Measurements from ENCODE around the gene NOC2L. TPM values are rescaled to one million over a fixed set of nuclear protein-coding genes. Genes with fewer than 3 reads are reported as not detected.
"Not testable (repeated sequence)": the region's sequence is repeated elsewhere in the genome, so short reads cannot be mapped to it uniquely, and the experiment has no call there.

The NOC2L gene
- polyA plus RNA-seq, 2 of the 4 experiments (the other 2 are of a cell fraction), result 48.4 to 73.5 TPM

- 96% methylated on average over 23 of the region's 23 CpGs for WGBS (ENCODE audit: missing lambda C conversion rate)
- no peak for FAIRE-seq
- POLR2A ChIA-PET, result no interaction called here
Measured at GRCh38 chr1:950881-951280, 8.2 kb downstream of the NOC2L start.

GRCh38 chr1:950268-950667 is 8.8 kb downstream of the NOC2L start:
- Histone ChIP-seq H3K4me3 (no peak overlapping the region), H3K9me3 (no peaks in the 10 kb centered on the region), H3K4me2 (no peak overlapping the region), H3K4me1 (peaks cover 9% of the 10 kb centered on the region), H3K27ac (no peak overlapping the region)
- ATAC-seq (no peak), DNase-seq (ENCODE audit: low read depth in 1 of 2, low spot score in 1 of 2) (no peak), FAIRE-seq (no peak)
- no peak for TF ChIP-seq NPAS2 (CRISPR knock-in tag; IDR thresholded peaks at IDR 0.05; ENCODE audit: borderline replicate concordance)
- TF ChIP-seq POLR2A (IDR thresholded peaks at IDR 0.05; ENCODE audit: low read length), result no peak
- WGBS (ENCODE audit: missing lambda C conversion rate), result 97% methylated on average over 9 of the region's 9 CpGs
- POLR2A ChIA-PET, result no interaction called here
- CTCF ChIA-PET, result interaction anchor here (0.9 kb wide), 1 partner anchor 12 kb away, joined by 4 read pairs; no protein-coding TSS in a partner anchor

More at GRCh38 chr1:950881-951280, 8.2 kb downstream of the NOC2L start:
- Histone ChIP-seq H3K4me2 (no peak overlapping the region), H3K4me1 (peaks cover 3% of the 10 kb centered on the region), H3K4me3 (no peak overlapping the region), H3K9me3 (no peaks in the 10 kb centered on the region), H3K27ac (no peak overlapping the region)
- no peak for ATAC-seq
- no peak for TF ChIP-seq MAFK (IDR thresholded peaks at IDR 0.05; ENCODE audit: partially characterized antibody)
- no peak for TF ChIP-seq POLR2A (IDR thresholded peaks at IDR 0.05; ENCODE audit: low read length)
- no peak for TF ChIP-seq HMGXB4 (CRISPR knock-in tag; IDR thresholded peaks at IDR 0.05; ENCODE audit: borderline replicate concordance)
- no peak for TF ChIP-seq BHLHE40 (IDR thresholded peaks at IDR 0.05; ENCODE audit: low read depth, low read length)
- no peak for TF ChIP-seq CHD2 (IDR thresholded peaks at IDR 0.05; ENCODE audit: low read length, partially characterized antibody)
- no peak for TF ChIP-seq EHMT2 (IDR thresholded peaks at IDR 0.05; ENCODE audit: low read depth)
- CTCF ChIA-PET, result interaction anchor here (0.9 to 1.3 kb wide), 2 partner anchors 13 to 45 kb away, joined by 3 to 4 read pairs; no protein-coding TSS in a partner anchor
- DNase-seq (ENCODE audit: low read depth in 1 of 2, low spot score in 1 of 2), result no peak

- WGBS (ENCODE audit: missing lambda C conversion rate), result 95% methylated on average over 4 of the region's 15 CpGs
- H3K4me2 ChIP-seq, result no peak overlapping the region
- 0 out of 6 replicates have a peak overlapping the region, but pooled peaks of 1 of the 2 experiments have one; percentile 26 for H3K27ac ChIP-seq
- H3K4me3 ChIP-seq, result no peak overlapping the region
- ATAC-seq (no peak), FAIRE-seq (no peak), DNase-seq (ENCODE audit: low read depth in 1 of 2, low spot score in 1 of 2) (no peak)
- H3K9me3 ChIP-seq, result no peaks in the 10 kb centered on the region
- H3K4me1 ChIP-seq, result peaks cover 31% of the 10 kb centered on the region
- POLR2A ChIA-PET, result no interaction called here
- TF ChIP-seq RFX5 (IDR thresholded peaks at IDR 0.05) (no peak), PHF8 (IDR thresholded peaks at IDR 0.05; ENCODE audit: borderline replicate concordance, low read depth) (no peak), SREBF2 (IDR thresholded peaks at IDR 0.05) (no peak), JUNB (IDR thresholded peaks at IDR 0.05) (no peak), KDM1A (IDR thresholded peaks at IDR 0.05; ENCODE audit: low read depth) (no peak), CBX8 (IDR thresholded peaks at IDR 0.05) (no peak), ZSCAN20 (CRISPR knock-in tag; IDR thresholded peaks at IDR 0.05) (no peak), ZFP36 (IDR thresholded peaks at IDR 0.05; ENCODE audit: borderline replicate concordance, partially characterized antibody) (no peak), GATA3 (IDR thresholded peaks at IDR 0.05; ENCODE audit: borderline replicate concordance) (no peak), MAFK (IDR thresholded peaks at IDR 0.05; ENCODE audit: partially characterized antibody) (no peak), ELK1 (IDR thresholded peaks at IDR 0.05; ENCODE audit: low read depth, low read length) (no peak), ATOH8 (CRISPR knock-in tag; IDR thresholded peaks at IDR 0.05; ENCODE audit: low read depth) (no peak), FOSL2 (IDR thresholded peaks at IDR 0.05) (no peak), FOSL2 (CRISPR knock-in tag; IDR thresholded peaks at IDR 0.05) (no peak), POLR2A (IDR thresholded peaks at IDR 0.05; ENCODE audit: low read length) (no peak), E2F6 (IDR thresholded peaks at IDR 0.05; ENCODE audit: borderline replicate concordance, low read depth) (no peak)
- CTCF ChIA-PET, result interaction anchor here (2.1 kb wide), 1 partner anchor 11 kb away, joined by 4 read pairs; the partner anchor contains the start of gene NOC2L
Measured at GRCh38 chr1:947958-948357, 11.1 kb downstream of the NOC2L start.

GRCh38 chr1:946811-947210 is 12.2 kb downstream of the NOC2L start:
- 93% methylated on average over 13 of the region's 13 CpGs for WGBS (ENCODE audit: missing lambda C conversion rate)
- H3K27ac ChIP-seq; POLR2A ChIA-PET; H3K9me3 ChIP-seq; H3K4me2 ChIP-seq; H3K4me3 ChIP-seq; ATAC-seq; FAIRE-seq; DNase-seq (ENCODE audit: low read depth in 1 of 2, low spot score in 1 of 2): not testable (repeated sequence)
- H3K4me1 ChIP-seq, result peaks cover 36% of the 10 kb centered on the region
- CTCF ChIA-PET, result interaction anchor here (0.8 to 1.7 kb wide), 3 partner anchors 35 to 41 kb away, joined by 3 to 8 read pairs (median 3); no protein-coding TSS in a partner anchor

Measured in A549 (cell line).